ENCODE measurements around the gene GALNT16.

The GALNT16 gene

DNA sequence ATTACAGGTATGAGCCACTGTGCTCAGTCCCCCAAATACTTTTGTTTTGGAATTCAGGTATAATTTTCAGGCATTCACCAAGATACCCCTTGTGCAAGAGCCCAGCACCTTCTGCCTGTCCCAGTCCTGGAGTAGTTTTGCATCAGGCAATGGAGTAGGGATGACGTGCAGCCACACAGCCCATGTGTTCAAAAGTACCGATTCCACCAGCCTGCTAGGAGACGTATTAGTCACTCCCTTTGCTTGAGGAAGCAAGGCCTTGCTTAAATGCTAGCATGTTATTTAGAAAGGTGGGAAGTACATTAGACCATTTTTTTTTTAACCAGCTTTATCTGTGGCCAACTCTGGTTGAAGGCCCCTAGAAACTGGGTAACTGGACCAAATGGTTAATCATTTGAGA is 15.0 kb upstream of the GALNT16 start:
- no peak for DNase-seq (ENCODE audit: low read depth in 1 of 2, low spot score in 1 of 2)
- H3K27ac ChIP-seq (replicated peaks) = no peak overlapping the region
- H3K4me3 ChIP-seq (replicated peaks; ENCODE audit: insufficient read depth, low read length) = no peak overlapping the region
- H3K27me3 ChIP-seq (ENCODE audit: insufficient read depth, poor library complexity, severe bottlenecking) = no peaks in the 10 kb centered on the region
- TF ChIP-seq, protein P1, sequence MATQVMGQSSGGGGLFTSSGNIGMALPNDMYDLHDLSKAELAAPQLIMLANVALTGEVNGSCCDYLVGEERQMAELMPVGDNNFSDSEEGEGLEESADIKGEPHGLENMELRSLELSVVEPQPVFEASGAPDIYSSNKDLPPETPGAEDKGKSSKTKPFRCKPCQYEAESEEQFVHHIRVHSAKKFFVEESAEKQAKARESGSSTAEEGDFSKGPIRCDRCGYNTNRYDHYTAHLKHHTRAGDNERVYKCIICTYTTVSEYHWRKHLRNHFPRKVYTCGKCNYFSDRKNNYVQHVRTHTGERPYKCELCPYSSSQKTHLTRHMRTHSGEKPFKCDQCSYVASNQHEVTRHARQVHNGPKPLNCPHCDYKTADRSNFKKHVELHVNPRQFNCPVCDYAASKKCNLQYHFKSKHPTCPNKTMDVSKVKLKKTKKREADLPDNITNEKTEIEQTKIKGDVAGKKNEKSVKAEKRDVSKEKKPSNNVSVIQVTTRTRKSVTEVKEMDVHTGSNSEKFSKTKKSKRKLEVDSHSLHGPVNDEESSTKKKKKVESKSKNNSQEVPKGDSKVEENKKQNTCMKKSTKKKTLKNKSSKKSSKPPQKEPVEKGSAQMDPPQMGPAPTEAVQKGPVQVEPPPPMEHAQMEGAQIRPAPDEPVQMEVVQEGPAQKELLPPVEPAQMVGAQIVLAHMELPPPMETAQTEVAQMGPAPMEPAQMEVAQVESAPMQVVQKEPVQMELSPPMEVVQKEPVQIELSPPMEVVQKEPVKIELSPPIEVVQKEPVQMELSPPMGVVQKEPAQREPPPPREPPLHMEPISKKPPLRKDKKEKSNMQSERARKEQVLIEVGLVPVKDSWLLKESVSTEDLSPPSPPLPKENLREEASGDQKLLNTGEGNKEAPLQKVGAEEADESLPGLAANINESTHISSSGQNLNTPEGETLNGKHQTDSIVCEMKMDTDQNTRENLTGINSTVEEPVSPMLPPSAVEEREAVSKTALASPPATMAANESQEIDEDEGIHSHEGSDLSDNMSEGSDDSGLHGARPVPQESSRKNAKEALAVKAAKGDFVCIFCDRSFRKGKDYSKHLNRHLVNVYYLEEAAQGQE (IDR thresholded peaks at IDR 0.05; ENCODE audit: insufficient replicate concordance, low read depth) = no peak
- no peak for TF ChIP-seq SPI1 (IDR thresholded peaks at IDR 0.05; ENCODE audit: borderline replicate concordance, low read depth)
- no peak for TF ChIP-seq POLR2AphosphoS5 (IDR thresholded peaks at IDR 0.05; ENCODE audit: low read depth)
- TF ChIP-seq, protein P2, sequence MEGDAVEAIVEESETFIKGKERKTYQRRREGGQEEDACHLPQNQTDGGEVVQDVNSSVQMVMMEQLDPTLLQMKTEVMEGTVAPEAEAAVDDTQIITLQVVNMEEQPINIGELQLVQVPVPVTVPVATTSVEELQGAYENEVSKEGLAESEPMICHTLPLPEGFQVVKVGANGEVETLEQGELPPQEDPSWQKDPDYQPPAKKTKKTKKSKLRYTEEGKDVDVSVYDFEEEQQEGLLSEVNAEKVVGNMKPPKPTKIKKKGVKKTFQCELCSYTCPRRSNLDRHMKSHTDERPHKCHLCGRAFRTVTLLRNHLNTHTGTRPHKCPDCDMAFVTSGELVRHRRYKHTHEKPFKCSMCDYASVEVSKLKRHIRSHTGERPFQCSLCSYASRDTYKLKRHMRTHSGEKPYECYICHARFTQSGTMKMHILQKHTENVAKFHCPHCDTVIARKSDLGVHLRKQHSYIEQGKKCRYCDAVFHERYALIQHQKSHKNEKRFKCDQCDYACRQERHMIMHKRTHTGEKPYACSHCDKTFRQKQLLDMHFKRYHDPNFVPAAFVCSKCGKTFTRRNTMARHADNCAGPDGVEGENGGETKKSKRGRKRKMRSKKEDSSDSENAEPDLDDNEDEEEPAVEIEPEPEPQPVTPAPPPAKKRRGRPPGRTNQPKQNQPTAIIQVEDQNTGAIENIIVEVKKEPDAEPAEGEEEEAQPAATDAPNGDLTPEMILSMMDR (IDR thresholded peaks at IDR 0.05; ENCODE audit: insufficient read depth, low read length) = no peak
- TF ChIP-seq GABPA (IDR thresholded peaks at IDR 0.05; ENCODE audit: low read depth) = no peak

DNA sequence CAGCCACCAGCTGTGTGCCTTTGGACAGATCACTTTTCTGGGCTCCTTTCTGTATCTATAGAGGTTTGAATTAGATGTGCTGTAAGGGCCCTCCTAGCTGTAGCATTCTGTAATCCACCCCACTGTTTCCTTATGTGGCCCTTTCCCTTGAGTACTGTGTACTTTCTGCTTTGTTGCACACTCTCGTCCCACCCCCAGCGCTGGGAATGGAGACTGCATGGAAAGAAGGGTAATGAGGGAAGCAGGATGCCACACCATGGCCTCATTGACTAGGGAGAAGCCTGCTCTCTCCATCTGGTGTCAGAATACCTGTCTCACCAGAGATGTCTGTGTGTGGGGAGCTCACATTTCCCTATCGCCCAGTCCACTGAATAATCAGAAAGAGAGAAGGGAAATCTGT is 13.6 kb upstream of the GALNT16 start:
- no peaks in the 10 kb centered on the region for H3K27me3 ChIP-seq (ENCODE audit: insufficient read depth, poor library complexity, severe bottlenecking)
- DNase-seq (ENCODE audit: low read depth in 1 of 2, low spot score in 1 of 2) = no peak
- H3K27ac ChIP-seq (replicated peaks) = no peak overlapping the region
- H3K4me3 ChIP-seq (replicated peaks; ENCODE audit: insufficient read depth, low read length) = no peak overlapping the region
- TF ChIP-seq SPI1 (IDR thresholded peaks at IDR 0.05; ENCODE audit: borderline replicate concordance, low read depth) (no peak), POLR2AphosphoS5 (IDR thresholded peaks at IDR 0.05; ENCODE audit: low read depth) (no peak), GABPA (IDR thresholded peaks at IDR 0.05; ENCODE audit: low read depth) (no peak)
- TF ChIP-seq, protein P2 (IDR thresholded peaks at IDR 0.05; ENCODE audit: insufficient read depth, low read length) = no peak
- TF ChIP-seq, protein P1 (IDR thresholded peaks at IDR 0.05; ENCODE audit: insufficient replicate concordance, low read depth) = no peak

DNA sequence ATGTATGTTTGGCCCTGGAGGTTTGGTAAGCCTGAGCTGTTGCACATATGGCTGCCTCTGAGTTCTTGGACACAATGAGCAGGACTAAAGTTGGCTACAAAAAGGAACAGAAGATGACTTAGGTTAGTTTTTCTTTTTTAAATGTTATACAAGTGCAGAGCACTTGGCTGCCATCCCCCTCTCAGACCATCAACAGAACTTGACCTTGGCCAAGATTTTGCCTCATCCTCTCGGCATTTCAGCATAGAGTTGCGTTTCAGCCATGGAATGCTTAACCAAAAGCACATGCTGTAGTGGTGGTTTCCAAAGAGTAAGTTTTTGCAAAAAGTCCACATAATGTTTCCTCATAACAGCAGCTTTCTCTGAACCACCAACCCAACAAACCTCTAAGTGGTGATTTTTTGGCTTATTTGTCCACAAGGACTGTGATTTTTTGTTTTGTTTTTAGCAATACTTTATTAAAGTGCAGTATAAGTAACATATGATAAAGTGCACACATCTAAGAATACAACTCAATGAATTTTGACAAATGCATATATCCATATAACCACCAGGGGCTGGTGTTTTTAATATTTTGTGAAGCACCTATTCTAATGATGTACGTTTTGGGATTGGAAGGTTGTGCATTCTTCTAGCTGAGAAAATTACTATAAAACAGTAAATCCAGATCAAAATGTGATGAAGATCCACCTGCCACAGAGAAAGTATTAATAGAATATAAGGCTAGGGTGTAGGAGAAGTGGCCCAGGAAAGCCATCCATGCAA is 12.1 kb upstream of the GALNT16 start:
- Histone ChIP-seq H3K27me3 (ENCODE audit: insufficient read depth, poor library complexity, severe bottlenecking) (no peaks in the 10 kb centered on the region), H3K4me3 (replicated peaks; ENCODE audit: insufficient read depth, low read length) (no peak overlapping the region), H3K27ac (replicated peaks) (no peak overlapping the region)
- no peak for DNase-seq (ENCODE audit: low read depth in 1 of 2, low spot score in 1 of 2)
- TF ChIP-seq, protein P2 (IDR thresholded peaks at IDR 0.05; ENCODE audit: insufficient read depth, low read length) = no peak
- TF ChIP-seq, protein P1 (IDR thresholded peaks at IDR 0.05; ENCODE audit: insufficient replicate concordance, low read depth) = no peak
- TF ChIP-seq POLR2AphosphoS5 (IDR thresholded peaks at IDR 0.05; ENCODE audit: low read depth) = no peak
- TF ChIP-seq SPI1 (IDR thresholded peaks at IDR 0.05; ENCODE audit: borderline replicate concordance, low read depth) = no peak
- no peak for TF ChIP-seq GABPA (IDR thresholded peaks at IDR 0.05; ENCODE audit: low read depth)
